ENCODE data around the gene UBL4A.

DNA sequence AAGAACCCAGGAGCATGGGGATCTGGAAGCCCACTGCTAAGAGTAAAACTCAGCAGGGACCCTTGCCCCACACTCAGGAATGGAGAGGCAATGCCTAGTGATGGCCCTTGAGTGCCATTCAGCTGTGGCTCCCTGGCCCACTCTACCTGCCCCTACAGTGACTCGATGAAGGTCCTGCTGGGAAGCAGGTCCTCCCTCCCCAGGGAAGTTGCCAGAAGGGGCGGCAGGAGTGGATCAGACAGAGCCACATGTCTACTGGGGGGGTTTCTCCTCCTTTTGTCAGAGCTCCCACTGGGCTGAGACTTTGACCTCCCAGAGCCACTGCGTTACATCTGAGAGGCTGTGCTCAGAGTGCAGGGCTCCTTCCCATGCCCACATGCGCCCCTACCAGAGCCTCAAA is 2.8 kb upstream of the UBL4A start:
- TF ChIP-seq CTCF (IDR thresholded peaks at IDR 0.05 in 2 of 3, conservative IDR thresholded peaks at IDR 0.05 in 1 of 3; ENCODE audit: borderline replicate concordance in 1 of 3, insufficient read depth in 1 of 3, low read depth in 2 of 3, low read length in 2 of 3) (no peak), SIN3A (IDR thresholded peaks at IDR 0.05; ENCODE audit: low read depth) (no peak), YY1 (IDR thresholded peaks at IDR 0.05; ENCODE audit: extremely low read depth, insufficient replicate concordance, low read depth, low read length) (no peak), POLR2A (IDR thresholded peaks at IDR 0.05; ENCODE audit: borderline replicate concordance, extremely low read depth, insufficient read depth, insufficient read length) (no peak), POLR2AphosphoS5 (IDR thresholded peaks at IDR 0.05; ENCODE audit: low read depth, low read length) (no peak), SP1 (IDR thresholded peaks at IDR 0.05; ENCODE audit: low read depth) (no peak), JUND (IDR thresholded peaks at IDR 0.05) (no peak), EZH2 (IDR thresholded peaks at IDR 0.05) (no peak), RAD21 (IDR thresholded peaks at IDR 0.05; ENCODE audit: low read depth) (no peak), ZNF274 (IDR thresholded peaks at IDR 0.05; ENCODE audit: low read depth, low read length) (no peak), EZH2phosphoT487 (IDR thresholded peaks at IDR 0.05; ENCODE audit: borderline replicate concordance) (no peak)
